Mesodermal cell (in vitro differentiated cells): ENCODE data around the gene CFLAR.
"Not testable (repeated sequence)": the region's sequence is repeated elsewhere in the genome, so short reads cannot be mapped to it uniquely, and the experiment has no call there.

Experiments
- H3K27ac ChIP-seq: 2 replicates; pipeline ENCODE4 v1.7.0; 2013; ENCODE audit warnings: mild to moderate bottlenecking, low read depth, low read length, moderate library complexity; ENCODE audit not compliant: severe bottlenecking
- H3K36me3 ChIP-seq: 2 replicates; pipeline ENCODE4 v1.7.1; 2013; ENCODE audit warnings: mild to moderate bottlenecking, low read length, moderate library complexity; ENCODE audit not compliant: control insufficient read depth, insufficient read depth
- H3K4me1 ChIP-seq: one replicate; pipeline ENCODE4 v1.7.1; 2013; ENCODE audit warnings: mild to moderate bottlenecking, low read length; ENCODE audit not compliant: insufficient read depth, control insufficient read depth, poor library complexity, severe bottlenecking
- H3K4me3 ChIP-seq: 2 replicates; pipeline ENCODE4 v1.7.0; 2013; ENCODE audit warnings: low read length, control low read depth, mild to moderate bottlenecking; ENCODE audit not compliant: insufficient read depth, poor library complexity, severe bottlenecking; ENCODE audit errors: extremely low read depth
- H3K9me3 ChIP-seq: 2 replicates; pipeline ENCODE4 v1.7.1; 2013; ENCODE audit warnings: mild to moderate bottlenecking, low read length, moderate library complexity; ENCODE audit not compliant: control insufficient read depth
- WGBS, 2 experiments: methylation state at CpG; one replicate each; pipeline ENCODE4 v1.1.5; 2013; ENCODE audit warnings: missing lambda C conversion rate in 2 of 2; ENCODE audit not compliant: insufficient coverage in 2 of 2; 5-methylcytosine and 5-hydroxymethylcytosine counted together

Gene CFLAR

DNA sequence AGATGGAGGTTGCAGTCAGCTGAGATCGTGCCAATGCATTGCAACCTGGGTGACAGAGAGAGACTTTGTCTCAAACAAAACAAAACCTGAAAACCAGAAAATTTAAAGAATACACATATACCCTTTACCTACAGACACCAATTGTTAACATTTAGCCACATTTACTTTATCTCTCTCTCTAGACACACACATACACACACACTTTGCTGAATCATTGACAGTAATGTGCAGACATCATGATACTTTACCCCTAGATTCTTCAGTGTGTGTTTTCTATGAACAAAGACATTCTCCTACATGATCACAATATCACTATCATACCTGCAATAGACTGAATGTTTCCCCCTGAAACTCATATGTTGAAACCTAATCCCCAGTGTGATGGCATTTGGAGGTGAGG lies 10.2 kb upstream of the CFLAR start:
- WGBS, 2 experiments: 80 to 100% methylated on average over 1 of the region's 1 CpG
- no peaks in the 10 kb centered on the region for H3K9me3 ChIP-seq

DNA sequence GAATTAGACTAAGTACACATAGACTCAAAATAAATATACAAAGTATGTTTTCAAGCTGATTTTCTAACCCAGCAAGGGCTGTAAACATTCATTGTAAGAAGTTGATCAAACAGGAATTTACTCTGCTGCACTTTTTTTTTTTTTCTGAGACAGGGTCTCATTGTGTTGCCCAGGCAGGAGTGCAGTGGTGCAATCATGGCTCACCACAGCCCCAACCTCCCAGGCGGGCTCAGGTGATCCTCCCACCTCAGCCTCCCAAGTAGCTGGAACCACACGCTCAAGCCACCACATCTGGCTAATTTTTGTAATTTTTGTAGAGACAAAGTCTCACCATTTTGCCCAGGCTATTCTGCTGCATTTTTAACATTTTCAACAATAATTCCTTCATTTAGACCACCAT lies 8.3 kb upstream of the CFLAR start:
- Histone ChIP-seq H3K36me3 (no peaks in the 10 kb centered on the region), H3K9me3 (no peaks in the 10 kb centered on the region), H3K4me3 (no peak overlapping the region), H3K4me1 (no peaks in the 10 kb centered on the region), H3K27ac (no peak overlapping the region)
- 74 to 100% methylated on average over 1 to 2 of the region's 2 CpGs for WGBS, 2 experiments

More for the DNA sequence above, 10.2 kb upstream of the CFLAR start:
- no peak overlapping the region for H3K4me3 ChIP-seq
- H3K27ac ChIP-seq: no peak overlapping the region
- no peaks in the 10 kb centered on the region for H3K4me1 ChIP-seq
- no peaks in the 10 kb centered on the region for H3K36me3 ChIP-seq

- WGBS, 2 experiments: 83 to 100% methylated on average over 1 of the region's 2 CpGs
- H3K4me3 ChIP-seq: no peak overlapping the region
- no peaks in the 10 kb centered on the region for H3K9me3 ChIP-seq
- no peak overlapping the region for H3K27ac ChIP-seq
- no peaks in the 10 kb centered on the region for H3K4me1 ChIP-seq
- no peaks in the 10 kb centered on the region for H3K36me3 ChIP-seq
These were observed 7.6 kb upstream of the CFLAR start for GRCh38 chr2:201108341-201108740.

DNA sequence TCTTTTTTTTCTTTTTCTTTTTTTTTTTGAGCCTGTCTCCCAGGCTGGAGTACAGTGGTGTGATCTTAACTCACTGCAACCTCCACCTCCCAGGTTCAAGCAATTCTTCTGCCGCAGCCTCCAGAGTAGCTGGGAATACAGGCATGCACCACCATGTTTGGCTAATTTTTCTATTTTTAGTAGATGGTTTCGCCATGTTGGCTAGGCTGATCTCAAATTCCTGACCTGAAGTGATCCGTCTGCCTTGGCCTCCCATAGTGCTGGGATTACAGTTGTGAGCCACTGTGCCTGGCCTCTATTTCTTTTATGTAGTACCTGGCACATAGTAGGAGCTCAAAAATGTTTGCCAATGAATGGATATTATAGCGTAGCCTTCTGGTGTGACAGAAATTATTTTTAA lies 6.8 kb upstream of the CFLAR start:
- H3K4me3 ChIP-seq: no peak overlapping the region
- no peak overlapping the region for H3K27ac ChIP-seq
- H3K4me1 ChIP-seq: no peaks in the 10 kb centered on the region
- 86 to 95% methylated on average over 1 to 3 of the region's 4 CpGs for WGBS, 2 experiments
- no peaks in the 10 kb centered on the region for H3K9me3 ChIP-seq
- no peaks in the 10 kb centered on the region for H3K36me3 ChIP-seq

DNA sequence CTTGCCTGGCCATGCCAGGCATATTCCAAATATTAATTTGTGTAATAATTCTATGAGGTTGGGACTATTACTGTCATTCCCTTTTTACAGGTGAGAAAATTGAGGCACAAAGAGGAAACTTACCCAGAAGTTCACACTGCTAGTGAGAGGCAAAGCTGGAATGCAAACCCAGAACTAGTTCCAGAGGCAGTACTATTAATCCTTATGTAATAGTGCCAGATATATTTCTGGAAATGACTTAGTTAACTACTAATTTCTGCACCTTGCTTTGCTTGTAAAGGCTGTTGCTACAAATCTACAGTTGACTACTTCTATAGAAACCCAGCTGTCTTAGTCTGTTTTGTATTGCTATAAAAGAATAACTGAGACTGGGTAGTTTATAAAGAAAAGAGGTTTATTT lies 5.3 kb upstream of the CFLAR start:
- H3K4me3 ChIP-seq: no peak overlapping the region
- H3K9me3 ChIP-seq: no peaks in the 10 kb centered on the region
- no peaks in the 10 kb centered on the region for H3K36me3 ChIP-seq
- no peak overlapping the region for H3K27ac ChIP-seq
- no peaks in the 10 kb centered on the region for H3K4me1 ChIP-seq

- Histone ChIP-seq H3K4me1 (no peaks in the 10 kb centered on the region), H3K4me3 (no peak overlapping the region), H3K36me3 (no peaks in the 10 kb centered on the region), H3K9me3 (no peaks in the 10 kb centered on the region), H3K27ac (no peak overlapping the region)
- WGBS, 2 experiments: 100% methylated on average over 2 of the region's 3 CpGs
These were observed 4.9 kb upstream of the CFLAR start for GRCh38 chr2:201111096-201111495.

DNA sequence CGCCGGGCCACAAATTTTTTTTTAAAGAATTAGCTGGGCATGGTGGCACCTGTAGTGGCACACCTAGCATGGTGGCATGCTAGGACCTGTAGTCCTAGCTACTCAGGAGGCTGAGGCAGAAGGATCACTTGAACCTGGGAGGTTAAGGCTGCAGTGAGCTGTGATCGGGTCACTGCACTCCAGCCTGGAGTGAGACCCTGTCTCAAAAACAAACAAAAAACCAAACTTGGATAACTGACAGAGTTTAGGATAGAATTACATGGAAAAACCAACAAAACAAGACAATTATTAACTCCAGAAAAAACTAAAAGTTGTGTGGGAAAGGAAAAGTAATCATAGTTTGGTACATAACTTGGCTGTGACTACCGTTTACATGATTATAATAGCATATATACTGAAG lies 1.6 kb upstream of the CFLAR start:
- no peaks in the 10 kb centered on the region for H3K36me3 ChIP-seq
- H3K27ac ChIP-seq: no peak overlapping the region
- H3K9me3 ChIP-seq: no peaks in the 10 kb centered on the region
- H3K4me3 ChIP-seq: no peak overlapping the region
- WGBS, 2 experiments: 86 to 100% methylated on average over 3 of the region's 4 CpGs
- peaks cover 2% of the 10 kb centered on the region for H3K4me1 ChIP-seq

DNA sequence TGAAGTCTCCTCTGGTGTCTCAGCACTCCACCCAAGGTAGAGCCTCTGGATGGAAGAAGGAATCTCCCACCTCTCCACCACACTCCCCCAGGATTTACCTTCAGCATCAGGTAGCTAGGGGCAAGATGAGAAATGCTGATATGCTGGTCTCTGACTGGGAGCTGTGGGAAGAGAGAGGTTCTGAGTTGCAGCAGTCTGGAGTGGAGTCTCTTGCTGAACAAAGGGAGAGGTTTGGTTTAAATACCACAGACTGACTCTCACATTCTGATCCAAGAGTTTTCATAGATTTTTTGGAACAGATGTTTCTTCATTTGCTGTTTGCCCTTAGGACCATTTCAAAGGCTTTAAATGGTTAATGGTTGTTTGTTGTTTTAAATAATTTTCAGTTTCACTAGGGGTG lies 1.1 kb upstream of the CFLAR start:
- Histone ChIP-seq H3K9me3 (no peaks in the 10 kb centered on the region), H3K4me3 (no peak overlapping the region), H3K36me3 (no peaks in the 10 kb centered on the region), H3K4me1 (peaks cover 4% of the 10 kb centered on the region), H3K27ac (no peak overlapping the region)

DNA sequence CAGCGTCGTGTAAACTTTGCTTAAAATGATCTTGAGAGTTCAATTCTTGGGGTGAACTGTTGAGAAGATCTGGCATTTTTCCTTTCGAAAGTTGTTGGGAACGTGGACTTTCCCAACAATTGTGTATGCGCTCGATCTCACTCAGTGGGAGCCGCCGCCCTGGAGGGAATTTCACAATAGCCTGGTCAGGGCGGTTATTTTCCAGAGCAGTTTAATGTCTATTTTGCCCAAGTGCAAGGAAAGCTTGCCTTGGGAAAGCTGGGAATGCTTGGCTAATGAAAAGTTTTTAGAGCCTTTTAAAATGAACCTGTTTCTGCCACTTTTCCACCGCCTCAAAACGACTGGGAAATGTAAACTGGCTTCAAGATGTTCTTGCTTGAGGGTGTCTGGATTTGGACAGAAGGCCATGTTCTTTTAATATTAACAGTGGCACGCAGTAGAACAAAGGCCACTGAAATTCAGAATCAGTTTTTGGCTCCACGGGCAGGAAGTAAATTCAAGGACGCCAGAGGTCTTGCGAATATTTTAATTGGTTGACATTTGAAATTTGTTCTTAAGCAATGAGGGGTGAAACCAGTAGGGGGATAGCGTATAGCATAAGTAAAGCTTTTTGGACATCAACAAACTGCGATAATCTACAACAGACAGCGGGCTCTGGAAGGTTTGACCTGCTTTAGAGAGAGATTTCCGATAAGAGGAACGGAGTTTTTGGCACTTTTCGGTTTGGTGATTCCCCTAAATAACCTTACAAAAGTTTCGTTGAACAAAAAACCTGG lies 1.2 kb downstream of the CFLAR start:
- no peaks in the 10 kb centered on the region for H3K9me3 ChIP-seq
- WGBS, 2 experiments: 77 to 80% methylated on average over 21 to 22 of the region's 22 CpGs
- H3K4me1 ChIP-seq: peaks cover 6% of the 10 kb centered on the region
- H3K4me3 ChIP-seq: peak overlapping the region; percentile 40
- H3K27ac ChIP-seq: peak overlapping the region; percentile 72
- H3K36me3 ChIP-seq: no peaks in the 10 kb centered on the region

GRCh38 chr2:201117735-201118094 lies 1.8 kb downstream of the CFLAR start:
- not testable (repeated sequence) for H3K27ac ChIP-seq, H3K36me3 ChIP-seq, H3K9me3 ChIP-seq, H3K4me1 ChIP-seq
- peak overlapping the region; percentile 54 for H3K4me3 ChIP-seq
- WGBS, 2 experiments: 97 to 99% methylated on average over 5 to 10 of the region's 13 CpGs

GRCh38 chr2:201118121-201118960 lies 2.4 kb downstream of the CFLAR start:
- peak overlapping the region; percentile 54 for H3K4me3 ChIP-seq
- peaks cover 7% of the 10 kb centered on the region for H3K4me1 ChIP-seq
- H3K36me3 ChIP-seq: peaks cover 6% of the 10 kb centered on the region
- H3K9me3 ChIP-seq: peaks cover 3% of the 10 kb centered on the region
- H3K27ac ChIP-seq: peak overlapping the region; percentile 55
- WGBS, 2 experiments: 23 to 29% methylated on average over 28 to 42 of the region's 48 CpGs
